DMS79 treated with DMSO at 0.1 percent for 48 hours (cell line): Measurements from ENCODE around the gene TCP1.
"Not testable (repeated sequence)": the region's sequence is repeated elsewhere in the genome, so short reads cannot be mapped to it uniquely, and the experiment has no call there.

ENCODE experiments used
- DNase-seq: peaks from one replicate; lab custom pipeline; 2025; lab: John Stamatoyannopoulos, UW

TCP1 gene

DNA sequence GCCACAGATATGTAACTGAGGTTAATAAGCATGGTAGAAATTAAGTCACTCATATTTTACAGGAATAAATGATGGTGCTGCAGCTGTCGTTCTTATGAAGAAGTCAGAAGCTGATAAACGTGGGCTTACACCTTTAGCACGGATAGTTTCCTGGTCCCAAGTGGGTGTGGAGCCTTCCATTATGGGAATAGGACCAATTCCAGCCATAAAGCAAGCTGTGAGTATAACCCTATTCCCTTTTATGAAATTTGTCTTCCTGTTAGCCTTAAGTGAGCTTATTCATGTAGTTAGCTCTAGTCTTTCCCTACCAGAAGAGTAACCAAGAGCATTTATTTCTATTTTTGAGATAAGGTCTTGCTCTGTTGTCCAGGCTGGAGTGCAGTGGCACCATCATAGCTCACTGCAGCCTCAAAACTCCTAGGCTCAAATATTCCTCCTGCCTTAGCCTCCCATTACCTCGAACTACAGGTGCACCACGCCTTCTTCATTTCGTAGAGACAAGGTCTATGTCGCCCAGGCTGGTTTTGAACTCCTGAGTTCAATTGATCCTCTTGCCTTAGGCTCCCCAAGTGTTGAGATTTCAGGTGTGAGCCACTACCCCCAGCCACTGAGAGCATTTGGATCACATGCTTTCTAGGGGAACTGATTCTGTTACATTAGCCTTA is 12.0 kb downstream of the TCP1 start:
- no peak for DNase-seq

DNA sequence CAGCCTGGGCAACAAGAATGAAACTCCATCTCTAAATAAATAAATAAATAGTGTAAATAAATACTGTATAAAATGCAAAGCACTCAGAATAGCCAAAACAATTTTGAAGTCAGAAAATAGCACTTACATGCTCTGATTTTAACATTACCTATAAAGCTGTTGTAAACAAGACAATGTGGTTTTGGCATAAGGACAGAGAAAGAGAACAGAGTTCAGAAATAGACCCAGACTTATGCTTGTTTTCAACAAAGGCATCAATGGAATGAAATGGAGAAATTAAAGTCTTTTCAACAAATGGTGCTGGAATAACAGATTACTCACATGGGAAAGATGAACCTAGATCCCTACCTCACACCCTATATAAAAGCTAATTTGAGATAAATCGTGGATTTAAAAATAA is 17.2 kb downstream of the TCP1 start:
- DNase-seq = no peak

DNA sequence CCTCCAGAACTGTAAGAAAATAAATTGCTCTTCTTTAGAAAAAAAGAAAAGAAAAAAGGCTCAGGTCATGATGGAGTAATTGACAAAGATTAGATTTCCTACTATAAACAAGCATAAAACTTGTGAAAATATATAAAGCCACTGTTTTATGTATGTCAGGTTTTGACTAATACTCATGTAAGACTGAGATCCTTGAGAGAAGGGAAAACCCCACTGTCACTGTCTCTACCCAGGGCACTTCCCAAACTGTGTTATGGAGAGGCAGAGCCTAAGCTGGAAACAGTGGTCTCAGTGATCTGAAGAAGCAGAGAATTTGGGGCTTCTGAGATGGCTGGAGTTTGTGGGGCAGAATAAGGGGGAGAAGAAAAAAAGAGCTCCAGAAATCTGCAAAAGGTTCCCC is 19.9 kb downstream of the TCP1 start:
- DNase-seq = no peak

DNA sequence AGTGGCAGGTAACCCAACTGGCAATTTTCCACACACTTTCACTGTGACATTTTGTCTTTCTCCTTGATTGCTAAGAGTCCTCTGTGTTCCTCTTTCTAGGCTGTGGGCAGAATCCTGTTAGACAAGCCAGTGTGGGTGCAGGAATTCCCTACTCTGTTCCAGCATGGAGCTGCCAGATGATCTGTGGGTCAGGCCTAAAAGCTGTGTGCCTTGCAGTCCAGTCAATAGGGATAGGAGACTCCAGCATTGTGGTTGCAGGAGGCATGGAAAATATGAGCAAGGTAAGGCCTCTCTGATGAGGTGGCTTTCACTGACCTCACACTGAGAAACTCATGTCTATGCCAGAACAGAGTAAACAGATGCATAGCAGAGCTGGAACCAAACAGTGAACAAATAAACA is 22.5 kb downstream of the TCP1 start:
- DNase-seq = no peak

DNA sequence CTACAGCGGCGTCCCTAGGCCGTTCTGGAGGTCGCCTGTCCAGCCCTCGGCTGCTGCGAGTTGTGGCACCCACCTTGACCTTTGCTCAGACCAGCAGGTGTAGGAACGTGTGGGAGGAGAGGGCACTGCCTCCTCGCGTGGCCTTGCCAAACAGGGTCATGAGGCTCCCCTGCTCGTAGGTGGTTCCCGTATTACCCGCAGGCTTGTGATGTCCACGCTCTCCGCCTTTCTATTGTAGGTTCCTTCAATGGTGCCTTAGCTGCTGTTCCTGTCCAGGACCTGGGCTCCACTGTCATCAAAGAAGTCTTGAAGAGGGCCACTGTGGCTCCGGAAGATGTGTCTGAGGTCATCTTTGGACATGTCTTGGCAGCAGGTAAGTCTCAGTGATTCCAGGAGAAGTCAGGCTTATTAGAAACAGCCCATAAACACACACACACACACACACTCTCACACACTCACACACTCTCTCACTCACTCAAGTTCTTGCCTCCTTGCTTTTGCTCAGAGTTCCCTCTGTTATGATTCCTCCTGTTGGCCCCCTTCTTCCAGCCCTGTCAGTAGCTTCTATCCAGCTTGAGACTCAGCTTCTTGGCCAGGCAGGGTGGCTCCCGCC is 26.6 kb downstream of the TCP1 start:
- DNase-seq = no peak

DNA sequence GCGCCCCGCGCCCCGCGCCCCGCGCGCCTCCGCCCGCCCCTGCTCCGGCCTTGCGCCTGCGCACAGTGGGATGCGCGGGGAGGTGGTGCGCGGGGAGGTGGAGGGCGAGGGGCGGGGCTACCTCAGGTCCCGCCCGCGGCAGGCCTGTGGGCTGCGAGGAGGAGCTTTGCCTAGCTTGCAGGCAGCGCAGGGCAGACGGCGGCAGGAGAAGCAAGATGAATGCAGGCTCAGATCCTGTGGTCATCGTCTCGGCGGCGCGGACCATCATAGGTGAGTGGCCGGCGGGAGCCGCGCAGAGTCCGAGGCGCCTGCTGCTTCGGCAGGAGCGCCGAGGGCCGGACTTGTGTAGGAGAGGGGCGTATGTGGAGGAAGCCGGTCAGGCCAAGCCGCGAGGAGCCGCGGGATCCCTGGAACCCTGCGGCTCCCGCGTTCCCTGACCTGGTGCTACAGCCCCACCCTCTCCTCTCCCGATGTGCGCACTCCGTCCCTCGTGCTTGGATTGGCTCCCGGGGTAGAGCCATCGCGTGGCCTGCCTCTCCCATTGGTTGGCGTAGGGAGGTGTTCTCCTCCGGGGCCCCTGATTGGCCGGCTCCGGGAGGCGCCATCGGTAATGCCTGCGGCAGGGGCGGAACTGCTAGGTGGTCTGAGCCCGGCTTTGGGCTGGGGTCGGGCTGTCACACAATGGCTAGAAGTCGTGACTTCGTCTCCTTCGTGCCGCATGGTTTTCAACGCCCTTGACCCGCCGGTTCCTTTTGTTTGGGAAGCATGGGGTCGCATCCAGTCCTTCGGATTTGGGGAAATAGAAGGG is 27.3 kb downstream of the TCP1 start, which contains the start of gene ACAT2:
Gene ACAT2, plus strand, starts transcription at position 173 of the 808 bp plus-strand sequence. Its CDS starts 43 bp downstream, at position 216.
- peak; percentile 88 for DNase-seq

DNA sequence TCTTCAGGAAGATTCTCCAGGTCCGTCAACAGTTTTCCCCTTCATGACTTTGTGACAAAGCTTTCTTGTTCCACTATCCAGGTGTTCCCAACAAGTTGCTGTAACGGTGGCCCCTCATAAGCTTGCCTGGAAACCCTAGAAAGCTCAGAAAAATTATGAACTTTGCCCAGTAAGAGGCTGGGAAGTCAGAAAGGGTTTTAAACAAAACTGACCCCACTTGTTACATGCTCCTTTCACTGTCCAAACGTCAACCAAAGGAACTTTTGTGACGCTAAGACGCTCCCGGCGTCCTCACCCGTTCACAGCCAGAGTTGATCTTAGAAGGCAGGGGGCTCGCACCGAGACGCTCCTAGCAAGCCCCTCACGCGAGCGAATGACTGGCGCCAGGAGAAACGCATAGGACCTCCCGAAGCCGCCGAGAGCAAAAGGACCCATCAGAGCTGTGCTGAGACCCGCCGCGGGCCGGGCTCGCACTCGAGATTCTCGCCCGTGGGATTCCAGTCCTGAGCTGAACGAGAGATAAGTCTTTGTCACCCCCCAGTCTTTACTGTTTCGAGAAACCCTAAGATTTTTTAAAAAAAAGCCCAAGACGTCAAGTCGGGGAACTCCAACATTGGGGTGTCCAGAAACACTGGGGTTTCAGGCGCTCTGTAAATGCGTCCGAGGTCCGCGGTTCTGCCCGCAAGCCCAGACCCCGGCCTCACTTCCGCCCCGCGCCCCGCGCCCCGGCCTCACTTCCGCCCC is 28.1 kb downstream of the TCP1 start:
- peak; percentile 51 for DNase-seq

DNA sequence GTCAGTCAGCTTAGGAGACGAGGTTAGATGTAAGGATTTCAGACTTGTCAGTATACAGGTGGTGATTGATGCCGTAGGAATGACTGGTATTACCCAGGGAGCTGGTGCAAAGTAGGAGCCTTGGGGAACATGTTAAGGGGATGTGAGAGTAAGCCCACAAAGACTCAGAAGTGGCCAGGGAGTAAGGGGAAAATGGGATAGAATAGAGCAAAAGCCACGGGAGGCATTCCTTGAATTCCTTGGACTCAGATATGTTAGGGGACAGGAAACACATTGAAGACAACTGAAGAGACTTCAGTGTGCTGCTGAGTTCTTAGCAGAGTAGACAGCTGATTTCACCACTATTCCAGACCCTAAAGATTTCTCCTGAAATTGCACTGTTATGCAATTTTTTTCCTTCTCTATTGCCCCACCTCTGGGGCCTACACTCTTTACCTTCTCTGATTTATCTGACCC is 28.8 kb downstream of the TCP1 start:
- DNase-seq = no peak

DNA sequence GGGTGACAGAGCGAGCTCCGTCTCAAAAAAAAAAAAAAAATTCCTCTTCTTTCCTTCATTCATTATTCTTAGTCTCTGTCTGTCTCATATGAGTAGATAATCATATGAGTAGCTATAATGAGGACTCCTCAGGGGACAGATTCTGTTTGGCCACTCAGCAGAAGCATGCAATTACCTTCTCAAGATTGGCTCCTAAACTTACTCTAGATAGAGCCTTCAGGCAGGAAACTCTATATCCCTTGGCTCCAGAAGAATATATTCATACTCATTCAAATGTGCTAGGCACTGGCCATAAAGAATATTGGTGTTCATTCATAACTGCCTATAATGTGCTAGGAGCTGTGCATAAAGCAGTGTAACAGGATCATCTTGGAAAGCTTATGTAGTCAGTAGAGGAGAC is 29.8 kb downstream of the TCP1 start:
- no peak for DNase-seq

DNA sequence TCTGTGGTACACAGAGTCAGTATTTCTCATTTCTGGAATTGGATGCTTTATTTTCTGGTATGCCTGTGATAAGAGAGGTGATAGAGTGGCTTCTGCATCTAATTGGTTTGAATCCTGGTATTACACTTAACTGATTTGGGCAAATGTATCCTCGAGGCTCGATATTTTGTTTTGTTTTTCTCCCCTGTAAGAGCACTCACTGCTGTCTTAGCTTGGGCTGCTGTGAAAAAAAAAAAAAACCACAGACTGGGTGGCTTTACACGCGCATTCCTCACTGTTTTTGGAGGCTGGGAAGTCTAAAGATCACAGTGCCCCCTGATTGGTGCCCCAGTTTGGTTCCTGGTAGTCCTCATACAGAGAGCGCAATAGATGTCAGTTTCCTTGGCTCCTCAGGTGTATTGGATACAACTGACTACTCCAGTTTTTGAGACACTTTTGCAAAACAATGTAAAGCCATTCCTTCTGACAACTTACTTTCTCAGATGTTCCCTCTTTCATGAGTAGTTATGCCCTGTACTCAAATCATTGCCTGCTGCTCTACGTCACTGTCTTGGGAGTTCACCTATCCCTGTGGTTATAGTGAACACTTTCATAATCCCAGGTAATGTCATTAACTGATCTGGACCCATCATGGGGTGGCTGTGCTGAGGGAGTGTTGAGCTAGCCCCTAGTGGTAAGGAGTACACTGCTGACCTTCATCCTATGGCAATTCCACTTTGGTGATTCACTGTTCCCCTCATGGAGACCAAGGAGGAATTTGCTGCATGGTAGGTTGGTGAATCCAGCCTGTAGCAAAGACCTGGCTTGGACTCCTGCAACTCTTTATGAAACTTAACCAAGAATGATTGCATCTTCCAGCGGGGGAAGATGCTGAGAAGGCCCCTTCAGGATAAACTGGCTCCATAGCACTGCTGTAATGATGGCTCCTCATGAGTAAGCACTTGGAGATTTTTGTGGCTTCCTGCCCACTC is 31.1 kb downstream of the TCP1 start:
- DNase-seq = no peak

DNA sequence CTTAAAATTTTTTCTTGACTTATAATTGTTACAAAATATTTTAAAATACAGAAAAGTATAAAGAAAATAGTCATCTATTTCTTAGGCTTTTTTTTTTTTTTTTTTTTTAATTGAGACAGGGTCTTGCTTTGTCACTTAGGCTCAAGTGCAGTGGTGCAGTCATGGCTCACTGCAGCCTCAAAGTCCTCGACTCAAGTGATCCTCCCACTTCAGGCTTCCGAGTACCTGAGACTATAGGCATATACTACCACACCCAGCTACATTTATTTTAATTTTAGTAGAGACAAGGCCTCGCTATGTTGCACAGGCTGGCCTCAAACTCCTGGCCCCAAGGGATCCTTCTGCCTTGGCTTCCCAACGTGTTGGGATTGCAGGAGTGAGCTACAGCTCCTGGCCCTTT is 32.9 kb downstream of the TCP1 start:
- DNase-seq = peak; percentile 90

DNA sequence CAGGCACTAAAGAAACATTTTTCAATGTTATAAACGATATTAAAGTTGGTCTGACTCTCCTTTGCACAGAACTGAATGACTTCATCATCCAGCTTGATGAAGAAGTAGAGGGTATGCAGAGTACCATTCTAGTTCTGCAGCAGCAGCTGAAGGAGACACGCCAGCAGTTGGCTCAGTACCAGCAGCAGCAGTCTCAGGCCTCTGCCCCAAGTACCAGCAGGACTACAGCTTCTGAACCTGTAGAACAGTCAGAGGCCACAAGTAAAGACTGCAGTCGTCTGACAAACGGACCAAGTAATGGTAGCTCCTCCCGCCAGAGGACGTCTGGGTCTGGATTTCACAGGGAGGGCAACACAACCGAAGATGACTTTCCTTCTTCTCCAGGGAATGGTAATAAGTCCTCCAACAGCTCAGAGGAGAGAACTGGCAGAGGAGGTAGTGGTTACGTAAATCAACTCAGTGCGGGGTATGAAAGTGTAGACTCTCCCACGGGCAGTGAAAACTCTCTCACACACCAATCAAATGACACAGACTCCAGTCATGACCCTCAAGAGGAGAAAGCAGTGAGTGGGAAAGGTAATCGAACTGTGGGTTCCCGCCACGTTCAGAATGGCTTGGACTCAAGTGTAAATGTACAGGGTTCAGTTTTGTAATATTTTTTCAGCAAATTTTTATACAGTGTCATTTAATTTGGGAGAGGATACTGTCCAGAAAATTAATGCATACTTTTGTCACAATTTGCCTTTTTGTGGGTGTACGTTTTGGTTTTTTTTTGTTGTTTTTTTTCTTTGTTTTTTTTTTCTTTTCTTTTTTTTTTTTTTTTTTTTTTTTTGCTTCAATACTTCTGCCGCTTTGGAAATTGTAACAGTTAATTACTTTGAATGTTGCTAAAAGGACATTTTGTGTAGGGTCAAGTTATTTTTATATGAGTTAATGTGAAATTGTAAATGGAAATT is 34.2 kb downstream of the TCP1 start:
- peak; percentile 45 for DNase-seq

DNA sequence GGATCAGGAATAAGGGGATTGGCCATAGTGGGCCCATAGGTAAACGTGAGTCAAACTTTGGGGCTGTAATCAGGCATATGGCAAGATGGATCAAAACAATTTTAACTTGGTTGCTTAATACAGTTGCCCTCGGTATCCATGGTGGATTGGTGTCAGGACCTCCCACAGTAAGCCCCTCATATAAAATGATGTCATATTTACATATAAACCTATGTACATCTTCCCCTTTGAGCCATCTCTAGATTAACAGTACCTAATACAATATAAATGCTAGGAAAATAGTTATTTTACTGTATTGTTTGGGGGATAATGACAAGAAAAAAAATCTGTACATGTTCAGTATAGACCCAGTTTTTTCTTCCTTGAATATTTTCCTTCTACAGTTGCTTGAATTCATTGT is 35.0 kb downstream of the TCP1 start:
- DNase-seq = no peak

DNA sequence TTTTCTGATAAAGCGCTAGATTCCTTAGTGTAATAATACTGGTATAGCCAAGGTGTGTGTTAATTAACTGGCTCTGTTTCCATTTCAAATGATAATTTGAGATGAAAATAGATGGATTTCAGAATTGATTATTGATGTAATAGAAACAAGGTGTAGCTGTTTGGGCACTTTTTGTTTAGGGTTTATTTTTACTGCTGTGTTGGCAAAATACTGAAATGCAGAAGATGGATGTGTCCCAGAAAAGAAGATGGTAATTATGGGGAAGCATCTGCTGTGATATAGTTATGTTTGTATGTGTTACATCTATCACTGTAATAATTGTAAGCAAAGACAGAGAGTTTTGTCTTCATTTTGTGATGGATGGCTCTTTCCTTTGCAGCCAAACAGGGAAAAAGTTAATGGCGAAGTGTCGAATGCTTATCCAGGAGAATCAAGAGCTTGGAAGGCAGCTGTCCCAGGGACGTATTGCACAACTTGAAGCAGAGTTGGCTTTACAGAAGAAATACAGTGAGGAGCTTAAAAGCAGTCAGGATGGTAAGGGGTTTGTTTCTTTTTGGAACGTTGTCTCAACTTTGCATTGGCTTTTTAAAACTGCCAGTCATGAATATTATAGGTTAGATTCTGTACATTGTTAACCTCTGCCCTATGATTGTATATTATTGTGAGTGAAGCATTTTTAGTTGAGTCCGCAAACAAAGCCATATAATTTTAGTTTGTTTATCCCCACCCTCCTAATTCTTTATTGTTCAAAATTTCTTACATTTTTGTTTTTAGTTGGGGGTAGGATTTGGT is 36.1 kb downstream of the TCP1 start:
- no peak for DNase-seq

DNA sequence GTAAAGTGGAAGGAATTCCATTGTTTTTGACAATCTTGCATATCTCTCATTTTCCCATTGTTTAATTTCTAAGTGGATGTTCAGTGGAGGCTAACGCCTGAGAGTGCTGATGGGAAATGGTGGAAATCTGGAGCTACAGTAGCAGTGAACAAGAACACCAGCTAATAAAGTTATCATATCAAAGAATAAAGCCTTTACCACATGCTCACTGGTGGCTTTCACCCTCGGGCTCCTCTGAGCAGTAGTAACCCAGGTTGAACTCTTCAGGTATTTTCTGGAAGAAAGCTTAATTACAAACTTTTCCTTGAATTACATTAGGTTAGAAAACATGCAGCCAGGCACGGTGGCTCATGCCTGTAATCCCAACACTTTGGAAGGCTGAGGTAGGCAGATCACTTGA is 38.0 kb downstream of the TCP1 start:
- no peak for DNase-seq

DNA sequence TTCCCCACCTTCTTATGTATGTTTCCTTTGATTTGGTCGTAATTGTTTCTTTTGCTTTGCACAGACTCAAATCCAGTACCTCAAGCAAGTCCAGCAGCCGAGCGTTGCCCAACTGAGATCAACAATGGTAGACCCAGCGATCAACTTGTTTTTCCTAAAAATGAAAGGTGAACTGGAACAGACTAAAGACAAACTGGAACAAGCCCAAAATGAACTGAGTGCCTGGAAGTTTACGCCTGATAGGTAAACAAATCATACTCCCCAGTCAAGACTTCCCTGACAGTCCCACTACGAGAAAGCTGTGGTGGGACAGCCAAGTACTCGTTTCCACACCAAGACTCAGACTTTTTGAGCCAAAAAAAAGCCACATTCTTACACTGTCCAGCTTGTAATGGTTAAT is 41.3 kb downstream of the TCP1 start:
- not testable (repeated sequence) for DNase-seq

DNA sequence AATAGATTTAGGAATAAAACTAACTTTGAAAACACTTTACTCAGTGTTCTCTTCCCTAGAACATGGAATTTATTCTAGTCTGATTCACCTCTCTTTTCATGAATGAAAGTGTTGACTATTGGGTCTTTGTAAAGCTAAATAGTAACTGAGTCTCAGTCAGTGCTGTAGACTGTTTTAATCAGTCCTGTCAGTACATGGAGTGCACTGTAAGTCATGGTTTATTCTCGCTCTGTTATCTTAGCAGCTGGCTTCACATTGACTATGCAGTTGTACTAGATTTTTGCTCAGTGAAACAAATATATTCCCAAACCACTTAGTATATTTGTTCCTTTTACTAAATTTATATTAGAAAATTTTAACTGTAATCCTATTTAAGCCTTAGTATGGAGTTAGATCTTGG is 42.6 kb downstream of the TCP1 start:
- no peak for DNase-seq

DNA sequence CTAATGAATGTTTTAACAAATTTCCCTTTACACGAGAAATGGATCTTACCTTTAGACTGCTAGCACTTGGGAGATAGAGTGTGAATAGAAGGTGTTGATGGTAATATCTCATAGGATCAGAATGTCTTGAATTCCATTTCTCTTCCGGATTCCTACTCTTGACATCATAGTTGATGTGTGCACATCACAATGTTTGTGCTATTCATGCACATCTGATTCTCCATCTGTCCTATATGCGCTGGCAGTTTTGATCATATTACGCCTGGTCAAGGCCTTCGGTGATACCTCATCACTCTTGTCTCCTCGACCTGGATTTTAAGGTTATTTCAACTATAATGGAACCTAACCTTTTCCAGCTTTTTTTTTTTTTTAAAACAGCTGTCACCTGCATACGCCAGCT is 44.3 kb downstream of the TCP1 start:
- no peak for DNase-seq

DNA sequence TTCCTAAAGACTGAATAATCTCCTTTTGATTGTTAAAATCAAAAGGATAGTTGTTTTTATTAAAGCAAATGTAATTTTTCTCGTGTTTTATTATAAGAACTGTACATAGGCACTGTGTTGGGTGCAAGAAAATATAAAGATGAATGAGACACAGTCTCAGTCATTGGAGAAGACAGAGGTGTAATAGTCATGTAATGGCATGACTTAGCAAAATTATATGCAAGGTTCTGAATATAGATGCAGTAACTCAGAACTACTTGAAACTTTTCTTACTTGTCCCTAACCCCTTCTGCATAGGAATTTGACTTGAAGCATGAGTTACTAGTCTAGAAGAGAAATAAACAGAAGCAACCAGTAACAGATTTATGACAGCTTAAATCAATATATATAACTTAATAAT is 47.2 kb downstream of the TCP1 start:
- no peak for DNase-seq
